Endothelial cell (in vitro differentiated cells): ENCODE data around the gene MMP25. TPM values are rescaled to one million over a fixed set of nuclear protein-coding genes. Genes with fewer than 3 reads are reported as not detected.

ENCODE experiments used
- DNase-seq: peaks from one replicate; pipeline ENCODE4 v3.0.0; 2021; ENCODE audit warnings: low spot score
- H3K27ac Mint-ChIP-seq: one replicate; pipeline ENCODE4 v1.8.0; 2021; ENCODE audit warnings: mixed read lengths, inconsistent platforms; ENCODE audit not compliant: unreplicated experiment
- H3K27me3 Mint-ChIP-seq: one replicate; pipeline ENCODE4 v1.8.0; 2021; ENCODE audit warnings: mild to moderate bottlenecking, moderate library complexity, mixed read lengths, inconsistent platforms; ENCODE audit not compliant: unreplicated experiment
- H3K36me3 Mint-ChIP-seq: one replicate; pipeline ENCODE4 v1.8.0; 2021; ENCODE audit warnings: mild to moderate bottlenecking, low read depth, mixed read lengths, inconsistent platforms; ENCODE audit not compliant: unreplicated experiment
- H3K4me1 Mint-ChIP-seq: one replicate; pipeline ENCODE4 v1.8.0; 2021; ENCODE audit warnings: mild to moderate bottlenecking, mixed read lengths, inconsistent platforms; ENCODE audit not compliant: unreplicated experiment
- H3K4me3 Mint-ChIP-seq: one replicate; pipeline ENCODE4 v1.8.0; 2021; ENCODE audit warnings: mild to moderate bottlenecking, mixed read lengths, inconsistent platforms; ENCODE audit not compliant: unreplicated experiment
- H3K9me3 Mint-ChIP-seq: one replicate; pipeline ENCODE4 v1.8.0; 2021; ENCODE audit warnings: mixed read lengths, inconsistent platforms; ENCODE audit not compliant: unreplicated experiment
- CTCF ChIP-seq: fragments of 200-600 bp; sonication (generic); IDR thresholded peaks from one replicate; pipeline ENCODE4 v1.5.0; 2021; ENCODE audit warnings: antibody characterized with exemption; ENCODE audit not compliant: unreplicated experiment
- long read RNA-seq: library from polyadenylated mRNA; unstranded; transcript quantifications from one replicate; pipeline ENCODE4 v2.0.0, GENCODE V29; 2020; ENCODE audit not compliant: unreplicated experiment
- total RNA-seq: library from RNA; stranded (reverse); fragmentation: NEBNext Ultra II Directional; extraction: Animal tissue kit (Norgen Biotek cat#: 25700); gene quantifications from one replicate; pipeline ENCODE4 v1.2.1, GENCODE V29; 2021; ENCODE audit not compliant: unreplicated experiment

The MMP25 gene
- 5.4 TPM for total RNA-seq
- long read RNA-seq, partial matches to known transcripts: 0 of 2 reads
- long read RNA-seq, other reads (novel, unspliced or antisense): 2 of 2 reads

DNA sequence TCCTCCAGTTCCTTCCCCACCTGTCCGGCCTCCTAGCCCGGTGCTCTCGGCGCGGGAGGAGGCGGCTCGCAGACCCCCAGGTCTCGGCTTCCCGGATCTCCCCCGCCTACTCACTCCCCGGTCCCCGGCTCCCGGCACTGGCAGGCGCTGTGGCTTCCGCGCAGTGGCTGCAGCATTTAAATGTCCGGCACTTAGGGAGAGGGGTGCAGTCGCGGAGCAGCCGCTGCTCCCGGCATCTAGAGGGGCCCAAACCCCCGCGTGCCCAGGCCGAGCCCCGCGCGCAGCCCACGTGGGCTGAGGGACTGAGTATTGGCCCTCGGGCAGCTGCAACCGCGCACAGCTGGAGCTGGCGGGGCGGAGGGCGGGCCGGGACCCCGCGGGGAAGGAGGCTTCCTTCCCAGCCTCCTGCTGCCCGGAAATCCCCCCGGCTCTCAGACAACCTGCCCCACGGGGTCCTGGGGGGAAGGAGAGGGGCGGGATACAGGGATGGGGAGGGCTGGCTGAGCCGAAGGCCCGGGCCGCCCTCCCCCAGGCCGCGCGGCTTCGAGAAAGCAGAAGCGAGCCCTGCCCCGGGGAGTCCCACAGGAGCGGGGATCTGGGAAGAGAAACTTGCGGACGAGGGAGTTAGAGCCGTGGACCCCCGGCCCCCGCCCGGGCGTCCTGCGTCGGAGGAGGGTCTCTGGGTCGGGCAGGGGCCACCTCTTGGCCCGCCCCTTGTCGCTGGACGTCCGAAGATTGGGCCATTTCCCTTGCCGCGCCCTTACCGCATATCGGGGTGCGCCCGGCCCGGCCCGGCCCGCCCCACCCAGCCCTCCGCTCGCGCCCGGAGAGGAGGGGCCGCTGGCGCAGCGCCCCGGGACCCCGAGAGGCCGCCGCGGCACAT lies at the start of gene MMP25:
TSS of gene MMP25 (plus strand) at position 804 of the 883 bp plus-strand sequence. CDS start 357 bp downstream, outside the sequence.
- peaks cover 22% of the 10 kb centered on the region for H3K27me3 Mint-ChIP-seq
- no peaks in the 10 kb centered on the region for H3K9me3 Mint-ChIP-seq
- H3K36me3 Mint-ChIP-seq: peaks cover 2% of the 10 kb centered on the region
- H3K4me1 Mint-ChIP-seq: peaks cover 8% of the 10 kb centered on the region
- no peak for TF ChIP-seq CTCF
- peak within 1 kb of the TSS; percentile 87 for H3K4me3 Mint-ChIP-seq
- DNase-seq: peak; percentile 58
- no peak within 1 kb of the TSS for H3K27ac Mint-ChIP-seq

DNA sequence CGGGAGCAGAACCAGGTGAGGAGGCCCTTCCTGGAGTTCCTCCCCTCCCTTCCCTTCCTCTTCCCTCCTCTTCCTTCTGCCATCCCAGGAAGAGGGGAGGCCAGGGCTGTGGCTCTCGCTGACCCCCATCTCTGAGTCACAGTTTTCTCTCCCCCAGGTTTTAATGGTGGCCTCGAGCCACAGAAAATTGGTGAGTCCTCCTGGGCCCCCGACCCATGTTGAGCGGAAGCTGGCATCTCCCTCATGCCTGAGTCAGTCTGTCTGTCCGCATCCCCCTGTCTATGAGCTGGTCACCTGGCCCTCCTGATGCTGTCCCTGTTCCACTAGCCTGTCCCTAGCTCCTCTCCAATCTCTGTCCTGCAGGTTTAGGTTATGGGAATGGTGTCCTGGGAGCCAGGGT lies 46.4 kb upstream of the MMP25 start:
- H3K36me3 Mint-ChIP-seq: no peaks in the 10 kb centered on the region
- no peaks in the 10 kb centered on the region for H3K4me1 Mint-ChIP-seq
- H3K27me3 Mint-ChIP-seq: peaks cover 9% of the 10 kb centered on the region
- DNase-seq: no peak
- no peaks in the 10 kb centered on the region for H3K9me3 Mint-ChIP-seq
- H3K27ac Mint-ChIP-seq: no peak overlapping the region
- no peak for TF ChIP-seq CTCF
- no peak overlapping the region for H3K4me3 Mint-ChIP-seq

DNA sequence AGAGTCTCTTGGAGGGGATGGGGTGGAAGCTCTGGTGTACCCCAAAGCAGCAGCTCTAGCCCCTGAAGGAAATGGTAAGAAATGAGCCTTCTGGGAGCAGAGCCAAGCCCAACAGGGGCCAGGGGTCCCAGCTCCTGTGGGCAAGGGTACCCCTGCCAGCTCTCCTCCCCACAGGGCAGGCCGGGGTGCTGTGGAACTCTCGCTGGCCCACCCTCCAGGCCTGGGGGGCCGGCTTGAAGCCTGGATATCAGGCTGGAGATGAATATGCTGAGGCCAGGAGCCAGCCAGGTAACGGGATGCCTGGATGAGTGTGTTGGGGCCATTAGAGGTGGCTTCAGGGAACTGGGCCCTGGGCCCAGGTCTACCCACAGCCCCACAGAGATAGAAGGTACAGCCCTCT lies 45.8 kb upstream of the MMP25 start:
- no peak for DNase-seq
- Mint-ChIP-seq H3K36me3 (no peaks in the 10 kb centered on the region), H3K9me3 (no peaks in the 10 kb centered on the region), H3K4me1 (no peaks in the 10 kb centered on the region), H3K27ac (no peak overlapping the region), H3K4me3 (no peak overlapping the region), H3K27me3 (peaks cover 9% of the 10 kb centered on the region)
- TF ChIP-seq CTCF: no peak

DNA sequence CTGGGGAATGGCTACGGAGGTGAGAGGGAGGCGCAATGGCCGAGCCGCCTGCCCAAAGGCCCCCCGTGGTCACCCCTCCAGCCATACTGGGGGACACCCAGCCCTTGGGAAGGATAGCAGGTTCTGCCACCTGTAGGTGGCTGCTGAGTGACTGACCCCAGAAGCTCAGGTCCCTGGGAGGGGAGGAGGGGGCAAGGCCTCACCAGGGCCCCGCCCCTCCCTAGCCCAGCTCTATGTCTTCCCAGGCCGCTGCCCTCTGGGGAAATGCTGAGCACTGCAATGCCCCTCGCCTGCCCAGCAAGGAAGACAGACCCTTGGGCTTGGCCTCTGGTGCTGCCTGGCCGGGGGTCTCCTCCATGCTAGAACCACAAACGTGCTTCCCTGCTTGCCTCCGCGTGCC lies 45.0 kb upstream of the MMP25 start:
- TF ChIP-seq CTCF: no peak
- Mint-ChIP-seq H3K9me3 (no peaks in the 10 kb centered on the region), H3K36me3 (no peaks in the 10 kb centered on the region), H3K27ac (no peak overlapping the region), H3K4me1 (no peaks in the 10 kb centered on the region), H3K27me3 (peaks cover 9% of the 10 kb centered on the region), H3K4me3 (no peak overlapping the region)
- no peak for DNase-seq

- peaks cover 22% of the 10 kb centered on the region for H3K4me1 Mint-ChIP-seq
- no peaks in the 10 kb centered on the region for H3K9me3 Mint-ChIP-seq
- no peak overlapping the region for H3K4me3 Mint-ChIP-seq
- peak; percentile 14 for TF ChIP-seq CTCF
- peak; percentile 95 for DNase-seq
- peaks cover 9% of the 10 kb centered on the region for H3K27me3 Mint-ChIP-seq
- H3K36me3 Mint-ChIP-seq: no peaks in the 10 kb centered on the region
- H3K27ac Mint-ChIP-seq: no peak overlapping the region
These were observed 42.6 kb upstream of the MMP25 start for GRCh38 chr16:3003582-3004270.
